ENCODE results near the gene PTPN3.

Gene PTPN3

DNA sequence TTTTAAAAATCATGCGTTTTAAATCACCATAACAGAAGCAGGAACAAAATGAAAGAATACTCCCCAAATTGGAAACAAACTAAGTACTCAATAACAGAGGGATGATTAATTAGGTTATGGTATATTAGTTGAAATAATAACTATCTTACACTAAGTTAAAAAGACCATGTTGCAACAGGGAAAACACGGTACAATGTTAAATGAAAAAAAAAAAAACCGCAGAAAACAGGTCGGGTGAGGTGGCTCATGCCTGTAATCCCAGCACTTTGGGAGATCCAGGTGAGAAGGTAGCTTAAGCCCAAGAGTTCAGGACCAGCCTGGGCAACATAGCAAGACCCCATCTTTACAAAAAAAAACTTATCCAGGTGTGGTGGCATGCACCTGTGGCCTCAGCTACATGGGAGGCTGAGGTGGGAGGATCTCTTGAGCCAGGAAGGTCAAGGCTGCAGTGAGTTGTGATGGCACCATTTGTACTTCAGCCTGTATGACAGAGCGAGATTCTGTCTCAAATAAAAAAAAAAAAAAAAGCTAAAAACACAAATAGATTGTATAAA, 2.4 kb upstream of the PTPN3 start:
- no peak for DNase-seq (ENCODE audit: low spot score)

DNA sequence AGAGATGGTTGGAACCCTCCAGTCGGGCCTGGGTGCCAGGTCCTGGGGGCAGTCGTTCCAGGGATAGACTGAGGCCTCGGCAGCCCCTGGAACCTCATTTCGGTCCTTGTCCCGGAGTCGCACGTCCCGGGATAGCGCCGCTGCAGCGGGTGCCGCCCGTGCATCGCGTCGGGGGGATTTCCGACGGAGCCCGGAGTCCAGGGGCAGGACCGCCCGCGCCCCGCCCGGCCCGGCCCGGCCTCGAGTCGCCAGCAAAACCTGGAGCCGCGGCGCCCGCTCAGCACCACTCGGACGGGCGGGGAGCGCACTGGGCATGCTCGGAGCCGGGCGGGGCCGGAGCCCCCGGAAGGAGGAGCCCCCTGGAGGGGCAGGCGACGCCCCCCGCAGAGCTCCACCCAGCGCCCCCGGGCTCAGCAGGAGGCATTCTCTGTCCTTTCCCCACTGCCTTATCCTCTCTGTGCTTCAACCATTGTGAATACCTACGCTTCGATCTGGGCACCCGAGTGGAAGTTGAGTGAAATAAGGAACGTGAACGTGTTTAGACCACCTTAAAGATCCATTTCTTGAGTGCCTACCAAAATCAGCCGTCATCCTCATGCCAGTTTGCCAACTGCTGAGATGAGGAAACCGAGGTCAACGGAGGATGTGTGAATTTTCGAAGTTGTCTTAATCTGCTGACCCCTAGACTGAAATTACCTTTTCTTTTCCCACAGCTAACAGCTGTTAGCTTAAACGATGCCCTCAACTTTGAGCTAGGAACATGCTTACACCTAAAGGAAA, 1.7 kb upstream of the PTPN3 start:
- peak; percentile 72 for DNase-seq (ENCODE audit: low spot score)

DNA sequence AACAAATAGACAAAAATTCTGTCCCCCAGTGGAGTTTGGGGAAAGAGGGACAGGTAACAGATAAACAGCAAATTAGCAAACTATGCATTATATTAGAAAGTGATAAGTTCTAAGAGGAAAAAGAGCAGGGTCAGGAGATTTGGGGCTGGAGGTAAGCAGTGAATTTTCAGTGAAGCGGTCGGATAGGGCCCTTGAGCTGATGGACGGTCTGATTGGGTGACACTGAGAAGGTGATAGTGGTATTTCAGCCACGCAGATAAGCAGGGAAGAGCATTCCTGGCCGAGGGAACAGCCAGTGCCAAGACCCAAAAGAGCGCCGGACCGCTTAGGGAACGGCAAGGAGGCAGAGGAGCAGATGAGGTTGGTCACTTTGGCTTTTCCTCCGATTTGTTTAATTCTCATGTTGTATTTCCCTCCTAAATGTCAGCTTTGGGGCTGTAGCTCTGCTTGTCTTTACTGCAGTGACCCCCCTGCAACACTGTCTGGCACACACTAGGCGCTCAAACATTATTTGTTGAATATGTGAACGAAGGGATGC, 1.1 kb upstream of the PTPN3 start:
- DNase-seq (ENCODE audit: low spot score), result no peak

DNA sequence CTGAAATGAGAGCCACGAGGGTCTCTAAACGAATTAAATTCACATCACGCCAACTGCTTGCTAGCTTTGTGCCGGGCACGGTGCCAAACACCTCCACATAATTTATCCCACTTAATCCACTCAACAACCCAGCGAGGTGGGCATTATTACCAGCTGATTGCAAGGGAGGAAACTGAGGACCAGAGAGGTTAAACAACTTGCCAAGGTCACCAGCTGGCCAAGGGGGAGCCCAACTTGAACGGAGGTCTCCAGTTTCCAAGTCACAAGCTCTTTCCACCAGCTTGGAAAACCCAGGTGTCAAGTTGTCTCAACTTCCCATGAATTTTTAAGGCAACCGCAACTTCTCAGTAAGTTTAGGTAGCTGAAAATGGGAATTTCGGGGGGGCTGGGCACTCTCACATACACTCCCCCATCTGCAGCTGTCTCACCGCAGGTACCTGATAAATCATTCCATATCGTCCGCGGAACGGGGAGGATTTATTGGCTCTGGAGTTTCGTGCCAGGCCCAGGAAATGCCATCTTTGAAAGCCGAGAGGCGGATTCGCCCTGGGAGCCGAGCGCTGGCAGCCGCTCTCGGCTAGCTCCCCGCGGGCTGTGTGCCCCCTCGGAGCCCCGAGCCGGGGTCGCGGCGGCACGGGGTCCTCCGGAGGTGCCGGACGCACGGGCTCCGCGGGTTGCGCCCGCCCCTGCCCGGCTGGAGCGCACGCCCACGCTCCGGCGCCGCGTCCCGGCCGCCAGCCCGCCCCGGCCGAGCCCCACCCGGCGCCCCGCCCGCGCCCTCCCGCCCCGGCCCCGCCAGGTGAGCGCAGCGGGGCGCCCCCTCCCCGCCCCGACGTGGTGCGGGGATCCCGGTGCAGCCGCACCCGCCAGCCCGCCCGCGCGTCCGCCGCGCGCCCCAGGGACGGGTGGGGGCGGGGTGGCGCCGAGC, 617 bp downstream of the PTPN3 start:
- DNase-seq (ENCODE audit: low spot score), result no peak

DNA sequence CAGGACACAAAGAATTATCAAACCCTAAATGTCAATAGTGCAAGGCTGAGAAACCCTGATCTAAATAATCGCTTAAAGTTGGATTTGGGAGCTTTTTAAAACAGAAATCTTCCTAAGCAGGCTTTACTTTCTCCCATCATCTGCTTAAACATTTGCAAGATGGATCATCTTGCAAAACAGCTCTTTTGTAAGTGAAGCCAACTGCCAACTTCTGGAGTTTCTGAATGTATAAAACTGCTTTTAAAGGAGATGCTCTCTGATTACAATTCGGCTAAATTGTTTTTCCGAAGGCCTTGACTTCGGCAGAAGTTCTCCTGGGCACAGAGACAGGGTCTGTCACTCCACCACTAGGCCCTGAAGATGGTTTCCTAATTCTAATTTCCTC, 1.3 kb downstream of the PTPN3 start:
- no peak for DNase-seq (ENCODE audit: low spot score)

DNA sequence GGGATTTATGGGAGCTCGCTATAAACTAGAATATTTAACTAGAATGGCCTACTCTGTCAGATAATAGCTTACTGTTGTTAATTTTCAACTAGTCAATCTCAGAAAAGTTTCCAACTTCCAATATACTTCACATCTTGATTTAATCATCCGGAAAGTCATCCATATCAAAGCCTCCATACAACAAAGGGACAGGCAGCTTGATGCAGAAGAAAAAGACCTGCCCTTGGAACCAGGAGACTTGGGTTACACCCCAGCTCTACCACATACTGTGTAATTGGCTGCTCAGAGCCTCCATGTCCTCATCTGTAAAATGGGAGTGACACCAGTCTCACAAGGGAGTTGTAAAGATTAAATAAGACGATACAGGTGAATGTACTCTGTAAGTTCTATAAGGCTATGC, 1.9 kb downstream of the PTPN3 start:
- no peak for DNase-seq (ENCODE audit: low spot score)

DNA sequence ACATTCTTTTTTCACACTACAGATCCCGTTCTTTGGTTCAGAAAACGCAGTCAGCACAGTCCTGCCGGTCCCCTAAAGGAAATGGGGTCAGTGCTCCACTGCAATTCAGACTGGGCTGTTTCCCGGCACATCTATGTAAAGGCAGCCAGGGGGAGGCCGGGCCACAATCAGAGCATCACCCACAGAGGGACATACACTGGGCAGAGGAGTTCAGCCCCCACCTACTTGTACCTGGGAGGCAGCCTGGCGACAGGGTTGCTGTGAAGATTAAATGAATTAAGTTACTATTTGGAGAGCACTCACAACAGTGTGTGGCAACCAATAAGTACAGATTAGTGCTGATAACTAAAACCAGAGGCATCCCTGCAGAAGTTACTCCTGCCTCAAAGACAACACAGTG, 4.5 kb downstream of the PTPN3 start:
- DNase-seq (ENCODE audit: low spot score), result no peak

DNA sequence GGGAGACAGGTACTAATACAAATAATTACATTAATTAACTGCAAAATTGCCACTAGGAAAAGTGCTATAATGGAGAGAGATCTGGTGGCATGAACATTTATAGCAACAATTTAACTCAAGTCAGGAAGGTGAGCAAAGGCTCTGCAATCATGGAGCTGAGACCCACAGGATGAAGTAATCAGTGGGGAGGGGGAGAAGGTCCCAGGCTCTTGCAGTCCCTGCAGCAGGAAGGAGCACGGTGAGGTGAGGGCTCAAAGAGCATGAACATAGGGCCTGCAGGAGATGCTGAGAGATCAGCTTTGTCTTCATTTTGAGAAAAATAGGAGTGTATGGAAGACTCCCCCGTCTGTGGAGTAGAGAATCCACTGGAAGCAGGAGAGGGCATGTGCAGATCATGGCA, 6.5 kb downstream of the PTPN3 start:
- DNase-seq (ENCODE audit: low spot score), result no peak

DNA sequence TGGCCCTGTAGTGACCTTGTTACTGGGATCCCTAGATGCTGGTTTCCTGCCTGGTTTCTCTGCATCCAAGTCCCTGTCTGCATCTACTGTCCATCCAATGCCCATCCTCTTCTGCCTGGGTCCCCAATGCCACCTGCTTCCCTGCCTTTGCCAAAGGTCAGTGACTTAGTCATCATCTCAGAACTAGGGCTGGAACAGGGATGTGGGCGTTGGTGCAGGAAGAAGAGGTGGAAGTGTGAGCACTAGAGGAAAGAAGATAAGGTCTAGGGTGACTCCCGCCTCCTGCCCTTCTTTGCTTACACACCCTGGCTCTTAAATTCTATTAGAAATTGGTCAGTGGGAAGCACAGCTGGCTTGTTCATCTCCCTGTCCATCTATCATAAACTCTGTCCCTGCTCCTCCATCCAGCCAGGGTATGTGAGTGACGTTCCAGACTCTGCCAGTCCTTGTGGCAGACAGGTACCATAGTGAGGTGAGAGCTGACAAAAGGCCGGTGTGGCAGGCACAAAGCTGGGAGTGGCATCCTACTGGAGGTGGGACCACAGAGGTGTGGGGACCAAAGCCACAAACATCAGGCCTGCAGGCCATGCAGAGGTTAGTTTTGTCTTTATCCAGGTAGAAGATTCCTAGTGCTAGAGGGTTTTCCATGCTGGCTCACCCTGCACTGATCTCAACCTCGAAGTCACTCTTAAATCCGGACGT, 9.2 kb downstream of the PTPN3 start:
- no peak for DNase-seq (ENCODE audit: low spot score)

DNA sequence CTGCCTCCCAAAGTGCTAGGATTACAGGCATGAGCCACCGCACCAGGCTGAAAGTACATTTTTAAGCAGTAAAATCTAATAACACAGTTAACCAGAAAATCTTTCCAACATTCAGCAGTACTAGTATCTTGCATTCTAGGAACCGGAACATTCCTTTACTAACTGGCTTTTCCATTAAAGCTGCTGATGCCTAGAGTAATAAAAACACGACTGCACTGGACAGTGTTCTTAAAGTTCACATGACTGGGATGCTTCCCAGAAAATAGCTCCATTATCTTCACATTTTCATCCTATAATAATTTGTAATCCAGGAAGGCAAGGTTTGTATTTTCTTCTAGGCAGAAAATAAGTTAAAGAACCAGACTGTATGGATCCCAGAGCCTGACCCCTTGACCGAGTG, 9.8 kb downstream of the PTPN3 start:
- no peak for DNase-seq (ENCODE audit: low spot score)

DNA sequence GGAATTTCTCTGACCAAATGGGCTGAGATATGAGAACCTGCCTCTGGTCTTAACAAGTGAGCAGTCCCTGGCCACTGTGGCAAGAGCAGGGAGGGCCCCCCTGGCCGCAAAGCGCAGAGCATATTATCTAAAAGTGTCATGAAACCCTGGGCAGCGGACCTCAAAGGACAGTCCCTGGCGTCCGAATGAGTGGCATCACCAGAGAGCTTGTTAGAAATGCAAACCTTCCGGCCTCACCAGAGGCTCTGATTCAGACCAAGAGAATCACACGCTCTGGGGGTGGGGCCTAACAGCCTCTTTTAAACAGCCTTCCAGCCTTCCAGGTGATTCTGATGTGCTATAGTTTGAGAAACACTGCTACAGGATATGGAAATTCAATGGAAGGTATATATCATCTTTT, 10.9 kb downstream of the PTPN3 start:
- no peak for DNase-seq (ENCODE audit: low spot score)

DNA sequence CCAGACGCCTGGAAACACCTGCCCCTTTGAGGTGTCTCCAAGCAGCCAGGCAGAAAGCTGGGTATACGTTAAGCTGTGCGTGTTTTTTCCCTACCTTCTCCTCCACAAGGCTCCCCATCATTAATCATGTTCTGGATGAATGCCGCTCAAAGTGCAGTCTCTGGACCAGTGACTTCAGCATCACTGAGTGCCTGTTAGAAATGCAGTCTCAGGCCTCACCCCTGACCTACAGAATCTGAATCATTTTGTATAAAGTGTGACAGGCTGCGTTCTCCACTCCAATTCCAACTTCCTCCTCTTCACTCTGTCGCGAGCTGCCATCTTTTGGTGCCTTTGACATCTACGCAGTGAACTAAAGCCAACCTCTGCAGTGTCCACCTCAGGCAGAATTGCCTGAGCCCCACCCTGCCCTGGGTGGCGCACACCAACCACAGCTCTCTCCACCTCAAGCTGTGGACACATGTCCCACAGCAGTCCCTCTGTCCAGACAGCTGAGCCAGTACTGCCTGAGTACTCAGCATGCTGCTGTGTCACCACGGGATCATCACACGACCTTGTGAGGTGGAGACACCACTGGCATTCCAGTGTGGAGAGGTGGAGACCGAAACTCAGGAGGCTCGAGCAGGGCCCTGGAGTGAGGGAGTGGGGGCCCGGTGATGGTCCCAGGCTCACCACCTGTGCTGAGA, 14.2 kb downstream of the PTPN3 start:
- no peak for DNase-seq (ENCODE audit: low spot score)

DNA sequence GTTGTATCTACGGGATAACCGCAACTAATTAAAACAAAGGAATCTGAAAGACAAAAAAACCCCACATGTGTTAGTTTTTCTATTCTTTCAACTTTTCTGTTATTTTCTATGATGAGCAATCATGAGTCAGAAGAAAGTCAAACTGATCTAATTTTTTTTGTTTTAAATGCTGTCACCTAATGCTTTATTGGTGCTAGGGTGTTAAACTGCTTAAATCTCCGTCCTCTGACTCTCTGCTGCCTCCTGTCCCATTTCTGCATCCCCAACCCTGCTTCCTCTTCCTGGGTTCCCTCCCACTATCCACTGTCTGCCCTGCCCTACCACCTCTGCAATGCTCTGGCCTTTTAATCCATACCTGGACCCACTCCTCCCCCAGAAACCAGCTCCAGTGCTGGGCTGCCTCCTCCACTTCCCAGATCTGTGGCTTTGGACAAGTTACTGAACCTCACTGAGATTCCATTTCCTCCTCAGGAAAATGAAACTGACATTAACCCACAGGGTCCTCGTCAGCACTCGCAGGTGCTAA, 15.7 kb downstream of the PTPN3 start:
- no peak for DNase-seq (ENCODE audit: low spot score)

DNA sequence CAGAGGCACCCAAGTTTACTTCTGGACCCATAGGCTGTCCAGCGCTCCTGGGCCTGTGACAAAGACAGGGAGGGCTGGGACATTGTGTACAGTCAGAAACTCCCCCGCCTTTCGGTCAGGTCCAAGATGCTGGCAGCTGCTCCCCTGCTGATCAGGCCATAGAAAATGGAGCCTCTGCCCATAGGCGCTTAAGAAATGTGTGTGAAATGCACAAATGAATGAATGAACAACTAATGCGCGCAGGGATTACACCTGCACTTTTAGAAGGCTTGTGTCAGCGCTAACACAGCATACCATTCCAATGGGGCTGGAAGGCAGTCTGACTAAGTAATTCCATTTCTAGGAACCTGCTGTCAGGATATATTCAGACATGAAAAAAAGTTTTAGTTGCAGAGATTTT, 16.3 kb downstream of the PTPN3 start:
- no peak for DNase-seq (ENCODE audit: low spot score)

DNA sequence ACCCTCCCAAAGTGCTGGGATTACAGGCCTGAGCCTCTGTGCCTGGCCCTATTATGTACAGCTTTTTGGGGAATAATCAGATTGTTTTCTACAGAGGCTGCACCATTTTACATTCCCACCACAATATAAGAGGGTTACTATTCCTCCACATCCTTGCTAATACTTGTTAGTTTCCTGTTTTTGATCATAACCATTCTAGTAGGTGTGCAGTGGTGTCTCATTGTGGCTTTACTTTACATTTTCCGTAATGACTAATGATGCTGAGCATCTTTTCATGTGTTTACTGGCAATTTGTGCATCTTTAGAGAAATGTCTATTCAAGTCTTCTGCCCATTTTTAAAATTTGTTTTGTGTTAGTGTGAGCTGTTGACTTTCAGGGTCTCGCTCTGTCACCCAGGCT, 18.3 kb downstream of the PTPN3 start:
- DNase-seq (ENCODE audit: low spot score), result no peak

DNA sequence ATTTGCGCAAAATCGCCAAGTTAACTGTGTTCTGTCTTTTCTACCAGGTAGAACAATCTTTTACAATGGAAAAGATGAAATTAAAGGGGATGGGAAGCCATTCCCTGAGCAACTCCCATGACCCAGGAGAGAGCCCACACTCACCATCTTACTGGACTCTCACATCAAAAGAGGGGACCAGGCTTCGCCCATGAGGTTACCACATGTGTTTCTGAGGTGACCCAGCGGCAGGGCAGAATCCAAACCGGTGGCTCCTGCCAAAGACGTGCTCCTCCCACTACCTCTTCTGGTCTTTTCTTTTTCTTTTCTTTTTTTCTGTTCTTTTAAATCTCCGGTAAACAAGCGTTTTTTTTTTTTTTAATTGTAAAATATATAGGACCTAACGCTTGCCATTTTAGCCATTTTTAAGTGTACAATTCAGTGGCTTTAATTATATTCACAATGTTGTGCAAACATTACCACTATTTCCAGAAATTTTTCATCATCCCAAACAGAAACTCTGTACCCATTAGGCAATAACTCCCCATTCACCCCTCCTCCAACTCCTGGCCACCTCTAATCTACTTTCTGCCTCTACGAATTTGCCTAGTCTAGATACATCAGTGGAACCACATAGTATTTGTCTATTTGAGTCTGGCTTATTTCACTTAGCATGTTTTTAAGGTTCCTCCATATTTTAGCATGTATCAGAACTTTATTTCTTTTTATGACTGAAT, 19.3 kb downstream of the PTPN3 start:
- no peak for DNase-seq (ENCODE audit: low spot score)

DNA sequence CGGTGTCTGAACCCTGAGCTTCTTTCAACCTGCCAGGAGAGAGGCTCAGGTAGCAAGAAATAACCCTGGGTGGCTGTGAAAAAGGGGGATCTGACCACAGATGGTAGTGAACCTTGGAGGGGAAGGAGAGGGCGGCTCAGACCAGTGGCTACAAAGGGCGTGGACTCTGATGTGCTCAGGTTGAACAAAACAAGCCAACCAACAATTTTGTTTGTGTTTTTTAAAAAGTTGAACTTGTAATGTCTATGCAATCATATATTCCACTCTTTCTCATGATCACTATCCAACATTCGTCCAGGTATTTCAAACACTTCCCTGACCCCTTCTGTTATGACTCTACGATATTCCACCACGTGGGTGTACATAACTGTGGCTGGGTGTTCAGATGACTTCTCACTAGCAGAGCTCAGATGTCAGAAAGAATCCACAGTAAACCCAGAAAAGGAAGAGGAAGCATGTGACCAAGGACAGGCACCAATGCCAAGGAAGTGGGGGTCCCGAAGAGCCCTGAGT, 20.0 kb downstream of the PTPN3 start:
- no peak for DNase-seq (ENCODE audit: low spot score)

DNA sequence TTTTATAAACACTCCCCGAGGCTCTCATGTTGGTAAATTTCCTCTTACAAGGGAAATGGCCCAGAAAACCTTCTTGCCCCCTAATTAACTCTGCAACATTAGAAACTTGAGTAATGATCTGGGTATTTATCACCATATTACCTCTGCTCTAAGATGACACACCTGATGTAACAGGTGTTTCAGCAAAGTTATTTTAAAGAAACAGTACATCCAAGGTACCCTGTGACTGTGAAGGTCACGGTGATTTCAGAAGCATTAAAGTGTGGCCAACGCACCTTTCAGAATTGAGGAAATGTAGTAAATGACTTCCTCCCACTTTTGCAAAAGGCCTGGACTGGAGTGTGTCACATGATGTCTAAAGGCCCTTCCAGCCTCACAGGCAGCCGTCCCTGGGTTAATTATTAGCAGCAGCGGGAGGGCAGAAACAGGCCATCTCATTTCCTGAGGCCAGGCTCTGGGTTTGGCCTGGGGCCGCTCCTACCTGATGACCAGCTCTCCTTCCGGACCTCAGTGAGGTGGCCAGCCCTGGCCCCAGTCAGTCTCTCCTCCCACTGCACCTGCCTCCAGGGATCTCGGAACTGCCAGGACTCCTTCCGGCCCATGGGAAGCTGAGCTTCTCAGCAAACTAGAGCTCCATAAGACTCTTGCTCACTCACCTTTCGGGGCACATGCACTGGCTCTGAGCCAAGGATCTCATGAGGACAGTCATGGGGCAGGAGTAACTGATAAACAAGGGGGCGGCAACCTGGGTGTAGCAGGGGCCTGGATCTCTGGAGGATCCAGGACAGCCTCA, 20.7 kb downstream of the PTPN3 start:
- DNase-seq (ENCODE audit: low spot score), result no peak

DNA sequence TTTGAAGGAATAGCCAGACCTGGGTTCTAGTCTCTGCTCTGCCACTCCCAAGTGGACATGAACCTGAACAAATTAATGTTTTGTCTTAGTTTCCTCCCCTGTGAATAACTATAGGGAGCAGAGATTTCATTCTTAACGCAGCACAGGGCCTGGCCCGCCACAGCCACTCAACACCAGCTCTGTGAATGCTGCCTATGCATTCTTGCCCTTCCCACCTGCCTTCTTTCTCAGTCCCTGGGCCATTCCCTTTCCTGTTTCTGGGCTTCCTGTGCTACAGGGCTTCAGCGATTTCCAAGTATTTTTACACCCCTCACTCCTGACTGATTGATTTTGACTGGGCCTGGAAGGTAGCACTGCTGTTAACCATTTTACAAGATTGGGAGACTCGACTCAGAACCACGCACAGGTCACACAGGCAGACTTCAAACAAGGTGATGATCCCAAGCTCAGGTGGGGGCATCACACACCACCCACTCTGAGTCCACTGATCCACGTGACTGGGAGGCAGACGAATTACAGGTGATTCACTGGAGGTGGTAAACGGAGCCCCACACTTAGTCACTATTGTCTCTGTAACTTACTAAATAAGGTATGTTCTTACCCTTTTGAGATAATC, 21.4 kb downstream of the PTPN3 start:
- no peak for DNase-seq (ENCODE audit: low spot score)

Measured in ecto neural progenitor cell (in vitro differentiated cells).